T-helper 1 cell treated with Interleukin-12 subunit alpha and Interleukin-12 subunit beta and Interleukin-4 antibody, amounts not matched to agents 30 ng/mL and 1 ng/mL, for 36 hours (primary cell): ENCODE results near the gene IQSEC3. TPM values are rescaled to one million over a fixed set of nuclear protein-coding genes. Genes with fewer than 3 reads are reported as not detected.

ENCODE experiments used
- intact Hi-C: fragments of 100-400 bp; cut with micrococcal nuclease; formaldehyde crosslinking; loops from one replicate; pipeline ENCODE4 v1.15.1; 2024
- total RNA-seq: library from RNA; stranded (reverse); gene quantifications from 2 replicates; pipeline ENCODE4 v1.2.3, GENCODE V29; 2022

Gene IQSEC3
- total RNA-seq, 1 donor from 2014 or later, result 0.59 TPM

DNA sequence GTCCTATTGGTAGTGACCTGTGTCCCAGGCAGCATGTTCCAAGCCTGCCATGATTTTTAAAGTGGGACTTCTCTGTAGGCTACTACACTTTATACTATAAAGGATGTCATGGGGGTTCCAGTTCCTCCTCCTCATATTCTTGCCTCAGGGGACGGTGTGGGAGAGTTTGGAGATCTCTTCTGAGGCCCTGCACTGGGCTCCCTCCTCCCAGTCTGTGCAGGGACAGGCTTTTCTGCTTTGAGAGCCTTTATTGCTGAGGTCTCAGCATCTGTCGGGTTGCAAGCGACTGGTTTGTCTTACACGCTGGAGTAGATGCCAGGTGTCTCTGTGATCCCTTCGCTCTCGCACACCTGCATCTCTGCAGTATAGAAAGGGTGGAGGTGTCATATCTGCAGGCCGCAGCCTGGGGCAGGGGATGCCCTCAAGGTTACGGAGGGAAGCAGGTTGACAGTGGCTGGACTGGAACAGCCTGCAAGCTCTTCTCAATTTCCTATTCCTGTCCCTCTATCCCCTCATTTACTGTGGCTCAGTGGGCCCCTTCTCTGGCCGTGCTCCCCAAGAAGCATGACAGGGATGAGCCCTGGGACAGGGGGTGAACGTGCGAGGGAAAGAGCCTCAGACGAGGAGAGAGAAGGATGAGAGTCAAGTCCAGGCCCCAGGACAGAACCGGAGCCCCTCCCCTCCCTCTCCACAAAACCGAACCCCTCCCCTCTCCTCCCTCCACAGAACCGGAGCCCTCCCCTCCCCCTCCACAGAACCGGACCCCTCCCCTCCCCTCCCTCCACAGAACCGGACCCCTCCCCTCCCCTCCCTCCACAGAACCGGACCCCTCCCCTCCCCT, 96.1 kb downstream of the IQSEC3 start:
- intact Hi-C loops, result no loop called here

DNA sequence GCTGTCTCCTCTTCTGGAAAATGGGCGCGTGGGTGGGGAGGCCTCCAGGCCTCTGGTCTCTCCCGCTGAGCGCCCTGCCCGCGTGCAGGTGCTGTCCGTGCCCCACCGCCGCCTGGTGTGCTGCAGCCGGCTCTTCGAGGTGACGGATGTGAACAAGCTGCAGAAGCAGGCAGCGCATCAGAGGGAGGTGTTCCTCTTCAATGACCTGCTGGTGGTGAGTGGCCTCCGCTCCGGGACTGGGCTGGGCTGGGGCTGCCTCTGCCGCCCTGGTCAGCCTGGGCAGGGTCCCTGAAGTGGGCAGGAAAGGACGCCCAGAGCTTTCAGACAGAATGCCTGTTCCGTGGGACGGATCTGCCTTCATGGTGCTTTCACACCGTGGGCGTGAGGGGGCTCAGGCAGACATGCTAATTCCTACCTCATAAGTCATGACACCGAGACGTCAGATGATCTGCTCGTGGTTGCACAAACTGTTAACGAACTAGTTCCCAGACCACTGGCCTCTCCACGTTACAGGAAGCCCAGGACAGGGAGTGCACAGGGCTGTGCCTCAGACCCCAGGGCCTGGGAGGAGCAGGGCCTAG, 96.9 kb downstream of the IQSEC3 start:
- intact Hi-C loops, result no loop called here

DNA sequence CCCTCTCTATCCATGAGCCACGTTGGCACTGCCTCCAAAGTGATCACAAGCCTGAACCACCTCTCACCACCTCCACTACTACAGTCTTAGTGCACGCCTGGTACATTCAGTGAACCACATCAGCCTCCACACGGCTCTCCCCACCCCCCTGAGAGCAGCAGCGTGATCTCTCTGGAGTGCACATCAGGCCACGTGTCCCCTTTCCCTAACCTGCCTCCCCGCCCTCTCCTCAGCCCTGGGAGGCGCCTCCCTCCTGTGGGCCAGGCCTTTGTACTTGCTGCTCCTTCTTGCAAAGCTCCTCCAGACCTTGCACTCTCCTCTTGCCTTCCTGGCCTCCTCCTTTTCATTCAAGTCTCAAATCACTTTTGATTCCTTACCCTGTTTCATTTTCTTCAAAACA, 97.6 kb downstream of the IQSEC3 start:
- intact Hi-C loops, result no loop called here

GRCh38 chr12:165862-166368, 99.3 kb downstream of the IQSEC3 start:
- intact Hi-C loops, result no loop called here

DNA sequence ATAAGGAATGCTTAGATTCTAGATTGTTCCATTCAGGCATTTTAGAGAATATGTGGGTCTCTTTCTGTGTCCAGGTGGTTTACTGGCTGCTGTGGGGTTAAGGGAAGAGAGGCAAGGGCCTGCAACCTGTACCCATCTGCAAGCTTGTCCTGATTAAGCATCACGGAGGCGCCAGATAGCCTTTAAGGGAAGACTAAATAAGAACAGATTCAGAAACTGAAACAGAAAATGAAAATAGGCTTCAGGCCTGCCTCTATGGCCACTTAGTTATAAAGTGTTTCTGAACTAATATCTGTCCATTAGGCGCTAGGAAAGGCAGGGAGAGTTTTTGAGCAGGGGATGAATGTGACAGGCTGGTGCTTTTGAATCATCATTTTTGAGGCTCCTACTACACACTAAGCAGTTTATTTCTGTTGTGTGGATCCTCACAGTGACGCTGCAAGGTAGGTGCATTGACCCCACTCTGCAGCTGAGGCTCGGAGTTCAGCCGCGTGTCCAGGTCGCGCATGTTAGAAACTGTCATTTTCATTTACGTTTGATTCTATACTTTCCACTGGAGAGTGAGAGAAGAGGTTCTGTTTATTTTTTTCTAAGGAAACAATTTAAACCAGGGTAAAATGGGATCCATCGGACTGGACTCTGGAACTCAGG, 100.0 kb downstream of the IQSEC3 start:
- intact Hi-C loops, result no loop called here

DNA sequence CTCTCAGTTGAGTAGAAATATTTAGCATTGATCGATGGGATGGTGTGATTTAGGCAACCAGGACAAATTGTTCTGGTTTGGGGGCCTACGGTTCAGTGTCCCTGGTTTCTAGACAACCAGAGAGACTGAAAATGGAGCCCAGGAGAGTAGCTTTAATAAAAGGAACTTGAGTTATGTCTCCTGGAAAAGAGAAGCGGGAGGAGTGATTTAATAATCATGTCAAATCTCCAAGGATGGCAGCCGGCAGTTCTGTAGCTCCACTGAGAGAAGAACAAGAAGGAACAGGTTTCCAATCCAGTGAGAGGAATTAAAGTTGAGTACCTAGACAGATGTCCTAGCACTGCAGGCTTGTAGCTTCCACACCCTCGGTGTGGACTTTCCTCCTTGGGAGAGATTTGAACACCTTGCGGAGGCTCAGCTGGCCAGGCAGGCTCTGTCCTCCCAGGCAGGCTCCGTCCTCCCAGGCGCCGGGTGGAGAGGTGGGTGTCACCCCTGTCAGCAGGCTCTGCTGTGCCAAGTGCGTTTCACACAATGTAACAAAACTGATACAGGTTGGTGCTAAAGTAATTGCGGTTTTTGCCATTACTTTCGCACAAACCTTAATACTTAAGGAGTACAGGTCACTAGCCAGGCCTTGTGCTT, 101.5 kb downstream of the IQSEC3 start:
- intact Hi-C loops, result no loop called here

GRCh38 chr12:168763-169525, 102.4 kb downstream of the IQSEC3 start:
- intact Hi-C loops, result no loop called here

- intact Hi-C loops, result no loop called here
These were observed 103.2 kb downstream of the IQSEC3 start for GRCh38 chr12:169528-170370.

- intact Hi-C loops, result no loop called here
These were observed 104.0 kb downstream of the IQSEC3 start for GRCh38 chr12:170371-171225.

DNA sequence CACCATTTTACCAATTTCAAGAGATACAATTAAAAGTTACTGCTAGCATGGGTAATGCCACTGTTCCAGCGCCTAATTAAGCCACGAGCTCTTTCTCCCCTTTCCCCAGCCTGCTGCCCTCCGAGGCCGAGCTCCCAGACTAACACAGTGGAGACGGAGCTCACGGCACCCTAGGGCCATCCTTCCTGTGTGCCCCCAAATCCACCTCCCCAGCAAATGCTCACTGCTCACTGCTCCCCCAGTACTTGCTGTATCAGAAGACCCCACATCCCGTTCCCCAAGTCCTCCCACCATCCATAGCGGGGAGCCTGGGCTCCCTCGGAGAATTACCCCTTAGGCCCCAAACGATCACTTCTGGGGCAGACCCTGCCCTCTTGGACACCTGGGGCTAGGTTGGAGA, 104.7 kb downstream of the IQSEC3 start:
- intact Hi-C loops, result no loop called here

GRCh38 chr12:171743-172676, 105.4 kb downstream of the IQSEC3 start:
- intact Hi-C loops, result no loop called here

DNA sequence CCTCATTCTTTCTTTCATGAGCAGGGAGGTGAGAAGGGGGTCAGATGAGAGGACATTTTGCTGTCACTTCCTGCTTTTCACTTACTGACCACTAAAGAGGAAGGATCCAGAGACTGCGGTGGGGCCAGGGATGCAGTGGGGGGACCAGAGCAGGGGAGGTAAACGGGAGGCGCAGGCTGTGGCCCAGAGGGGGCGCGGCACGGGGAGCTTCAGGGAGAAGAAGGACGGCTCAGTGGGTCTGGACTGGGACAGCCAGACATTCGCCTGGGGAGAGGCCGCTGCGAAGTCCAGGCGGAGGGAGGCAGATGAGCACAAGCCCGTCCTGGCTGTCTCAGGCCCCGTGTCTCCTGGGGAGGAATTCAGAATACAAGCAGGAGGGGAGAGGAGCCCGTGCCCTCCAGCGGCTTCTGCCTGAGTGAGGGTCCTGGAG, 106.2 kb downstream of the IQSEC3 start:
- intact Hi-C loops, result no loop called here

DNA sequence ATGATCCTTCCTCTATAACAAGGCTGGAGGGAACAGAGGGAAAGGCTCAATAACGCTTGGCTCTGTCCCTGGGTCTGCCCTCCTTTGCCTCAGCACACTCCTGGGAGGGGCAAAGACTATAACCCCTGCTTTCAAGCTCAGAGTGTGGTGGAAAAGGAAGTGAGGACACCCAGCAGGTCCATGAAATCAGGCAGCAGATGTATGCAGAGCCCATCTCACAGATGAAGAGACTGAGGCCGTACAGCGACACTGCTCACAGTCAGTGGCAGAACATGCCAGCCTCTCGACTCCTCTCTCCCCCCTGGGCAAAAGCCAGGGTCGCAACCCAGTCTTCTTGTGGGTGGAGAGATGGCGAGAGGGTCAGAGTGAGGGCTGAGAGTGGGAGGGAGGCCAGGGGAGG, 107.6 kb downstream of the IQSEC3 start:
- intact Hi-C loops, result no loop called here

DNA sequence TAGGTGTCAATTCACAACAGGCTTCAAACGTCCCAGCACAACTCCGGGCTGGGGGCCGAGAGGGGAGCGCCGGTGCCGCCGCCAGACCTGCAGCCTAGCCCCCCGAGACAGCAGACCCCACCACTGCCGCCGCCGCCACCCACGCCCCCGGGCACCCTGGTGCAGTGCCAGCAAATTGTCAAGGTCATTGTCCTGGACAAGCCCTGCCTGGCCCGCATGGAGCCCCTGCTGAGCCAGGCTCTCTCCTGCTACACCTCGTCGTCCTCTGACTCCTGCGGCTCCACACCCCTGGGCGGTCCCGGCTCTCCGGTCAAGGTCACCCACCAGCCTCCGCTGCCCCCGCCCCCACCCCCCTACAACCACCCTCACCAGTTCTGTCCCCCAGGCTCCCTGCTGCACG, 108.0 kb downstream of the IQSEC3 start:
- intact Hi-C loops, result no loop called here

GRCh38 chr12:175250-175649, 108.7 kb downstream of the IQSEC3 start:
- intact Hi-C loops, result no loop called here

GRCh38 chr12:175759-176158, 109.2 kb downstream of the IQSEC3 start:
- intact Hi-C loops, result no loop called here

DNA sequence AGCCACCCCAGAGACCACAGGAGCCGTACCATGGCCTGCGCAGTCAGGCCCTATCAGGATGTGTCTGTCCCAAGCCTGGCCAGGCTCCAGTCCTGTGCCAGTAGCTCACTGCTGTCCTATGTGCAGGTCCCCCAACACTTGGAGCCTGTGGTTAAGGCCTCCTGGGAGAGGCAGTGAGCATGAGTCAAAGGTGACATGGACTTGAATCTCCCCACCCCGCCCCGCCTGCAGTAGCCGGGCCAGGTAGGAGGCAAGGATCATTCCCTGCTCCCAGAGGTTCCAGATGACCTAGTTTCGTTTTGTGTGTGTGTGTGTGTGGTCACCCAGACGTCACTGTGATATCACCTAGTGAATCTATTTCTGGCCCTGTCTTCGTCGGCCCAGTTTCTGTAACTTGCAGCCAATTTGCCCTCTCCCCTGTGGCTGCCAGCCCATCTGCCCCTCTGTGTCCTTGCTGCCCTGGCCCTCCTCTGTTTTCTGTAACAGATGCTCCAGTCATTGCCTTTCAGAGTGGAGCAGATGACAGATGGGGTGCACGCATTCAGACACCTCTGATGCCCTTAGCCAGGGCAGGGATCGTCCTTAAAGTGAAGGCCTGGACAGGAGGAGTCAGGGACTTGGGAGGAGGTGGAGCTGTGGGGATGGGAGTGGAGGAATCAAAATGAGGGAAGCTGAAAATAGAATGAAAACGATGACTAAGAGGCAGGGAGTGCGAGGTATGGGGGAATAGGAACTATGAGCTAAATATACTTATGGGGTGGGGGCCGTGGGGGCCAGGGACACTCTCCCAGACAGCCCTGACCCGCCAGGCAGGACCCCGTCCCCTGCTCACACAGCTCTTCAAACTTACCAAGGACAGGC, 110.0 kb downstream of the IQSEC3 start:
- intact Hi-C loops, result no loop called here
